Tibial nerve (tissue), 4 donors: ENCODE results near the gene ARHGEF37. TPM values are rescaled to one million over a fixed set of nuclear protein-coding genes. Genes with fewer than 3 reads are reported as not detected.
"Not testable (repeated sequence)": the region's sequence is repeated elsewhere in the genome, so short reads cannot be mapped to it uniquely, and the experiment has no call there.

Experiments
- DNase-seq, 2 donors: peaks; one replicate each; pipeline ENCODE4 v3.0.0-alpha.2; 2019; ENCODE audit warnings: low spot score in 2 of 2
- H3K27ac ChIP-seq, 4 donors: fragments of 200-600 bp; sonication (generic) in 3 of 4; one replicate each; pipeline ENCODE4 v1.5.1; 2017 to 2019; ENCODE audit warnings: mild to moderate bottlenecking in 1 of 4
- H3K27me3 ChIP-seq, 2 donors: fragments of 200-600 bp; sonication (generic) in 1 of 2; one replicate each; pipeline versions ENCODE4 v1.5.1 to v1.6.0; 2017 to 2019
- H3K36me3 ChIP-seq, 3 donors: fragments of 200-600 bp; sonication (generic); one replicate each; pipeline ENCODE4 v1.5.1; 2018 to 2019
- H3K4me1 ChIP-seq, 4 donors: fragments of 200-600 bp; sonication (generic) in 3 of 4; one replicate each; pipeline ENCODE4 v1.5.1; 2017 to 2019
- H3K4me3 ChIP-seq, 4 donors: fragments of 200-600 bp; sonication (generic) in 3 of 4; one replicate each; pipeline ENCODE4 v1.5.1; 2017 to 2019; ENCODE audit warnings: mild to moderate bottlenecking in 1 of 4, moderate library complexity in 1 of 4
- H3K9me3 ChIP-seq, 4 donors: fragments of 200-600 bp; sonication (generic) in 3 of 4; one replicate each; pipeline ENCODE4 v1.5.1; 2017 to 2019
- EP300 ChIP-seq, 2 donors: sonication (generic); formaldehyde crosslinking; IDR thresholded peaks; one replicate each; pipeline ENCODE4 v1.6.1; 2017; ENCODE audit warnings: antibody characterized with exemption in 2 of 2, mild to moderate bottlenecking in 1 of 2
- POLR2A ChIP-seq, 2 donors: fragments of 450-650 bp; IDR thresholded peaks; one replicate each; pipeline ENCODE4 v1.6.1; 2017; ENCODE audit warnings: antibody characterized with exemption in 2 of 2, mild to moderate bottlenecking in 2 of 2, moderate library complexity in 2 of 2
- WGBS, 2 donors: methylation state at CpG; one replicate each; pipeline ENCODE4 v1.1.5; 2018; 5-methylcytosine and 5-hydroxymethylcytosine counted together
- total RNA-seq, 4 donors: library from RNA; depleted of rRNA; stranded (reverse); fragments of >200 nt; gene quantifications; one replicate each; pipeline ENCODE4 v1.1.0, GENCODE V29; 2016
- TF ChIP-seq, protein P1 (sequence below), 5 experiments: fragments of 200-600 bp in 3 of 5; fragments of 450-650 bp in 2 of 5; sonication (generic) in 3 of 5; IDR thresholded peaks; one replicate each; pipeline ENCODE4 v1.5.1; 2016 to 2019; ENCODE audit warnings: antibody characterized with exemption in 5 of 5, mild to moderate bottlenecking in 3 of 5, moderate library complexity in 2 of 5

The ARHGEF37 gene, protein sequence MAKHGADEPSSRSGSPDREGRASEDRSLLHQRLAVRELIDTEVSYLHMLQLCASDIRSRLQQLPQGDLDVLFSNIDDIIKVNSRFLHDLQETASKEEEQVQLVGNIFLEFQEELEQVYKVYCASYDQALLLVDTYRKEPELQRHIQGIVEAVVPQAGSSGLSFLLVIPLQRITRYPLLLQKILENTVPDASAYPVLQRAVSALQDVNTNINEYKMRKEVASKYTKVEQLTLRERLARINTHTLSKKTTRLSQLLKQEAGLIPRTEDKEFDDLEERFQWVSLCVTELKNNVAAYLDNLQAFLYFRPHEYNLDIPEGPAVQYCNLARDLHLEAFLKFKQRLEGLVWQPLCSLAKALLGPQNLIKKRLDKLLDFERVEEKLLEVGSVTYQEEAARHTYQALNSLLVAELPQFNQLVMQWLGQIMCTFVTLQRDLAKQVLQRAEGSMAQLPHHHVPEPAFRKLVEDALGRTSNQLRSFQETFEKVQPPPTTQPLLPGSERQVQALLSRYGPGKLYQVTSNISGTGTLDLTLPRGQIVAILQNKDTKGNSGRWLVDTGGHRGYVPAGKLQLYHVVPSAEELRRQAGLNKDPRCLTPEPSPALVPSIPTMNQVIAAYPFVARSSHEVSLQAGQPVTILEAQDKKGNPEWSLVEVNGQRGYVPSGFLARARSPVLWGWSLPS
- total RNA-seq, result 10 to 100 TPM; 28.8 to 73.7 (median 62.7) TPM

DNA sequence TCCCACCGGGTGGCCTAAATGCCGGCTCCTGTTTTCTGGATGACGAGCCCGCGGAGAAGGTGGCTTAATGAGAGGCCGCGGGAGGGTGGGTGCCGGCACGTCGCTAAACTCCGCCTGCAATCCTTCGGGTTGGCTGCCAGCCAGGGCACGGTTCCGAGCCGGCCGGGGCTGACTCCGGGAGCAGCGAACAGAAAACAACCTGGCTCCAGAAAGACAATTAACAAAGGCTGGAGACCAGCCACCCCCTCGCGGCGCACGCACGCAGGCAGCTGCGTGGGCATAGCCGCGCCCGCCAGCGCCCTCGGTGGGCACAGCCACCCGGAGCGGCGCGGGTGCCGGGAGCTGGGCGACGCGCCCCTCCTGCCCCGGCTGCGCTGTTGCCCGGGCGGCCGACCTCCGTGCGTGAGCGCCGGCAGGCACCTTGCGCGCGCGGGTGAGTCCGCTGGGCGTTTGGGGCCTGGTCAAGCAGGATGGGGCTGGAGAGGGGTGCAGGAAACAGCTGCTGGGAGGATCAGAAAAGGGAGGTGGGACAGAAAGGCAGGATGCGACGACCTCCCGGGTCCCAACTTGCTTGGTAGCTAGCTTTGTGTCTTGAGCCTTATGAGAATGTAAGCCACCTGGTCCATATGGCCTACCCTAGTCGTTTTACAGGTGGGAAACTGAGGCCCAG lies at the start of gene ARHGEF37:
Gene ARHGEF37, plus strand, starts transcription at position 307 of the 670 bp plus-strand sequence. CDS start 16,272 bp downstream, outside the sequence.
- H3K9me3 ChIP-seq, result no peaks in the 10 kb centered on the region
- 1% methylated on average over 32 to 51 of the region's 56 CpGs for WGBS, 2 donors
- H3K4me3 ChIP-seq, result peak within 1 kb of the TSS; percentile 50 to 71 (median 52)
- H3K27me3 ChIP-seq, result no peaks in the 10 kb centered on the region
- no peaks in the 10 kb centered on the region for H3K36me3 ChIP-seq
- H3K27ac ChIP-seq, result peak within 1 kb of the TSS; percentile 77 to 94 (median 84)
- peak; percentile 80 to 81 for DNase-seq
- peaks cover 4 to 42% (median 20%) of the 10 kb centered on the region in 4 donors for H3K4me1 ChIP-seq
- peak in 1 of 2 donors; percentile 83 for TF ChIP-seq EP300 (IDR thresholded peaks at IDR 0.05)
- TF ChIP-seq POLR2A (IDR thresholded peaks at IDR 0.05), result peak; percentile 38 to 79
- TF ChIP-seq, protein P1, sequence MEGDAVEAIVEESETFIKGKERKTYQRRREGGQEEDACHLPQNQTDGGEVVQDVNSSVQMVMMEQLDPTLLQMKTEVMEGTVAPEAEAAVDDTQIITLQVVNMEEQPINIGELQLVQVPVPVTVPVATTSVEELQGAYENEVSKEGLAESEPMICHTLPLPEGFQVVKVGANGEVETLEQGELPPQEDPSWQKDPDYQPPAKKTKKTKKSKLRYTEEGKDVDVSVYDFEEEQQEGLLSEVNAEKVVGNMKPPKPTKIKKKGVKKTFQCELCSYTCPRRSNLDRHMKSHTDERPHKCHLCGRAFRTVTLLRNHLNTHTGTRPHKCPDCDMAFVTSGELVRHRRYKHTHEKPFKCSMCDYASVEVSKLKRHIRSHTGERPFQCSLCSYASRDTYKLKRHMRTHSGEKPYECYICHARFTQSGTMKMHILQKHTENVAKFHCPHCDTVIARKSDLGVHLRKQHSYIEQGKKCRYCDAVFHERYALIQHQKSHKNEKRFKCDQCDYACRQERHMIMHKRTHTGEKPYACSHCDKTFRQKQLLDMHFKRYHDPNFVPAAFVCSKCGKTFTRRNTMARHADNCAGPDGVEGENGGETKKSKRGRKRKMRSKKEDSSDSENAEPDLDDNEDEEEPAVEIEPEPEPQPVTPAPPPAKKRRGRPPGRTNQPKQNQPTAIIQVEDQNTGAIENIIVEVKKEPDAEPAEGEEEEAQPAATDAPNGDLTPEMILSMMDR (IDR thresholded peaks at IDR 0.05), result peak in 4 of 5 experiments; percentile 8 to 36 (median 20)

DNA sequence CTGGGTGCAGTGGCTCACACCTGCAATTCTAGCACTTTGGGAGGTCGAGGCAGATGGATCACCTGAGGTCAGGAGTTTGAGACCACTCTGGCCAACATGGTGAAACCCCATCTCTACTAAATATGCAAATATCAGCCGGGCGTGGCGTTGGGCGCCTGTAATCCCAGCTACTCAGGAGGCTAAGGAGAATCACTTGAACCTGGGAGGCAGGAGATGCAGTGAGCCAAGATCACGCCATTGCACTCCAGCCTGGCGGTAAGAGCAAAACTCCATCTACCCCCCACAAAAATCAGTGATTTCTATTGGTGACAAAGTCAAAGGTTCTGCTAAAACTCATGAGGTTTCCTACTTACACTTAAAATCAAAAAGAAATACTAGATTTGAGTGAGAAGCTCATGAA lies 48.9 kb upstream of the ARHGEF37 start:
- Histone ChIP-seq H3K27ac (no peak overlapping the region), H3K27me3 (no peaks in the 10 kb centered on the region), H3K9me3 (no peaks in the 10 kb centered on the region), H3K4me1 (peaks cover 0 to 78% (median 33%) of the 10 kb centered on the region in 4 donors), H3K36me3 (peaks cover 0 to 6% (median 0%) of the 10 kb centered on the region in 3 donors), H3K4me3 (no peak overlapping the region)
- no peak for TF ChIP-seq EP300 (IDR thresholded peaks at IDR 0.05)
- TF ChIP-seq POLR2A (IDR thresholded peaks at IDR 0.05), result no peak
- TF ChIP-seq, protein P1 (IDR thresholded peaks at IDR 0.05), result no peak
- DNase-seq, result no peak
- WGBS, 2 donors, result 91% methylated on average over 7 of the region's 7 CpGs

DNA sequence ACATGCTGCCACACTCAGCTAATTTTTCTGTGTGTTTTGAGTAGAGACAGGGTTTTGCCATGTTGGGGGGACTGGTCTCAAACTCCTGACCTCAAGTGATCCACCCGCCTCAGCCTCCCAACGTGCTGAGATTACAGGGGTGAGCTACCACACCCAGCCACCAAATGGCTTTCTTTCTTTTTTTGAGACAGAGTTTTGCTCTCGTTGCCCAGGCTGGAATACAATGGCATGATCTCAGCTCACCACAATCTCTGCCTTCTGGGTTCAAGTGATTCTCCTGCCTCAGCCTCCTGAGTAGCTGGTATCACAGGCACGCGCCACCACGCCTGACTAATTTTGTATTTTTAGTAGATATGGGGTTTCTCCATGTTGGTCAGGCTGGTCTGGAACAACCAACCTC lies 45.5 kb upstream of the ARHGEF37 start:
- 84 to 92% methylated on average over 6 of the region's 6 CpGs for WGBS, 2 donors
- H3K4me3 ChIP-seq, H3K36me3 ChIP-seq, DNase-seq, H3K27me3 ChIP-seq, H3K9me3 ChIP-seq: not testable (repeated sequence)
- peaks cover 0 to 77% (median 31%) of the 10 kb centered on the region in 4 donors for H3K4me1 ChIP-seq
- peak overlapping the region in 1 of 4 donors; percentile 36 for H3K27ac ChIP-seq

DNA sequence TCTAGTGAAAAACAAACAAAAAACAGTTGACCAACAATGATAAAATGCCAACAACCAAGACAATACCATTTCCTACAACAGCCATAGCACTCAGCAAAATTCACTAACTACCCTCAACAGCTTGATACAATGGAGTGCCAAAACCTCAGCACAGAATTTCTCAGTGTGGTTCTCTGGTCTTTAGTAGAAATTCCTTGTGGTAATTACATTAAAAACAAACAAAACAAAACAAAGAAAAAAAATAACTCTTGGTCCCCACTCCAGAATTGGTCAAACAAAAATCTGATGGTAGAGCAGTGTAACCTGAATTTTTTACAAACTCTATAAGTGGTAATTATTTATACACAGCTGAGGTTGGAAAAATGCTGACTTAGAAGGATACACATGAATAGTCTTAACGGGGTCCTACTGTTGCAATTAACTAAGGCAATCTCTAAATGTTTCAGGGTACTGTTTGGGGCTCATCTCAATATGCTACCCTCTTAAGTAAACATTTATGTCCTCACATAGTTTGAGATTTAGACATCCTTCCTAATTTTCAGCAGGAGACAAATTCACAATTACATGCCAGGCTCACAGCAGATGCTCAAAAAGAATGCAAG lies 43.8 kb upstream of the ARHGEF37 start:
- TF ChIP-seq, protein P1 (IDR thresholded peaks at IDR 0.05), result no peak
- TF ChIP-seq POLR2A (IDR thresholded peaks at IDR 0.05), result no peak
- TF ChIP-seq EP300 (IDR thresholded peaks at IDR 0.05), result no peak
- peaks cover 0 to 18% (median 0%) of the 10 kb centered on the region in 3 donors for H3K36me3 ChIP-seq
- no peak for DNase-seq
- 50 to 65% methylated on average over 1 of the region's 1 CpG for WGBS, 2 donors
- peaks cover 0 to 80% (median 31%) of the 10 kb centered on the region in 4 donors for H3K4me1 ChIP-seq
- no peaks in the 10 kb centered on the region for H3K9me3 ChIP-seq
- no peaks in the 10 kb centered on the region for H3K27me3 ChIP-seq
- H3K4me3 ChIP-seq, result no peak overlapping the region
- no peak overlapping the region for H3K27ac ChIP-seq

DNA sequence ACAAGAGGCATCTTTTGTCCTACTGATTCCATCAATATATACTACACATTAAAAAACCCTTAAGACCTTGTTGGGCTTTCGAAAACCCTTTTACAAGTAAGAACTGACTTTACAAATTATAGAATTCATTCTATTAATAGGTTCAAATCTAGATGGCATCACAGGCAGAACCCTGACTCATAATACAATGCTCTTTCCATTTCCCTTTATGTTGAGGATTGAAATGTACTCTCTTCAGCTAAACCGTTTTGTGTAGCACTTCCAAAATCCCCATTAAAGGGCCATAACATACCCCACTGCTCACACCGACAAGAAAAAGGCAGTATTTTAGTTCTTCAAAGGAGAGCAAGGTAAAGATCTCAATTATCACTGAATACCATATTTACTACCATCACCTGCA lies 41.2 kb upstream of the ARHGEF37 start:
- TF ChIP-seq POLR2A (IDR thresholded peaks at IDR 0.05), result no peak
- TF ChIP-seq EP300 (IDR thresholded peaks at IDR 0.05), result no peak
- TF ChIP-seq, protein P1 (IDR thresholded peaks at IDR 0.05), result no peak
- Histone ChIP-seq H3K4me3 (no peak overlapping the region), H3K9me3 (no peaks in the 10 kb centered on the region), H3K4me1 (peaks cover 0 to 89% (median 46%) of the 10 kb centered on the region in 4 donors), H3K27ac (no peak overlapping the region), H3K27me3 (no peaks in the 10 kb centered on the region), H3K36me3 (peaks cover 0 to 22% (median 0%) of the 10 kb centered on the region in 3 donors)
- WGBS, 2 donors, result 56 to 58% methylated on average over 3 of the region's 3 CpGs
- no peak for DNase-seq
